HG02798 (cell line): ENCODE measurements around the gene AQP2.
"Not testable (repeated sequence)": the region's sequence is repeated elsewhere in the genome, so short reads cannot be mapped to it uniquely, and the experiment has no call there.

Source experiments
- ATAC-seq: cut with Tn5 transposase; IDR thresholded peaks from one replicate; pipeline ENCODE4 v1.9.1; 2021; ENCODE audit warnings: mild to moderate bottlenecking; ENCODE audit not compliant: unreplicated experiment, poor library complexity

Gene AQP2

DNA sequence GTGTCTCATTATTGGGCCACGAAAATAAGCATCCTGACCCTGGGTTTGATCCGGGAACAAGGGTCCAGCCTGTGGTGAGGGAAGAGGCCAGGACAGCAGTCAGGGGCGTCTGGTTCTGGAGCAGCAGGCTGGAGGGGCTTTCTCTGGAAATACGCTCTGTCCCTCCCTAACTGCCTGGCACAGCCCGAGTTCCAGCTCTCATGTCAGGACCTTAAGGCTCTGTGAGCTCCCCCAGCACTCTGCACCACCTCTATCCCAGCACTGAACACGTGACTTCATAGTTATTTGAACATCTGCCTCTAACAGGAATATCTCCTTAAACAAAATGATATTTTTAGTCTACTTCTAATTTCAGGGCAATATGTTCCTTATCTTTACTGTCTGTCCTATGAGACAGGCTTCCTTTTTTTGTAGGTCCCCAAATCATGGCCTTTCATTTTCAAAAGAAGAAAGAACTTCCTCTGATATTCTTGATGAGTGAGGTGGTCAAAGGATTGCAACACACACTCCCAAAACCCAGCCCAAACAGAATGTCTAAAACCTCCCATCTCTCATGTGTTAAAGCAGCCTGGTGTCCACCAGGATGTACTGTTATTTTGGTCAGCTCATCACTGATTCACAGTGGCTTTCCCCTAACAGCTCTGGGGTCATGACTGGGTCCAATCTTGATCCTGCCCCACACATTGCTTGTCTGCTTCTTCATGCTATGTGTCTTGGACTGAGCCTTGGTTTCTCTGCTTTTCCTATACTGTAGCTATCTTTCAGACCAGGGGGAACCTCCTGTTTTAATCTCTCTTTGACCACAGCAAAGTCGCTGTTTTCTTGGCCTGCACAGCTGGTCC is 31.9 kb downstream of the AQP2 start:
- ATAC-seq, result no peak

DNA sequence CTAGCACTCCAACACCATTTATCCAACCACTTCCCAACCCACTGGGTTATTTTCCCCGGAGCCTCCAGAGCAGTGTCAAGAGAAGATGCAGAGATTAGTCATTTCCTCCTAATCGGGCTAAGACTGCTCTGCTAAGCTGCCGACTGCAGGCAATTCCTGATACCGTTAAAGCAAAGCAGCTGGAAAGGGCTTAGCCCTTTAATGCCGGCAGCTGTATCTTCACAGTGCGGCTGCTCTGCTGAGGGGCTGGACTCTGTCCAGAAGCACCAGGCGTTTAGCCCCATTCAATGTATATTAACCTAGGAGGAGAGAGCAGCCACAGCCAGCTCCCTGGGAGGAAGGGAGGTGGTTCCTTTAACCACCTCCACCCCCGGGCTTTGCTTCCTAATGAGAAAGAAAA is 33.4 kb downstream of the AQP2 start:
- no peak for ATAC-seq

- no peak for ATAC-seq
These were observed 34.2 kb downstream of the AQP2 start for GRCh38 chr12:49984476-49985359.

- no peak for ATAC-seq
These were observed 35.4 kb downstream of the AQP2 start for GRCh38 chr12:49985981-49986380.

DNA sequence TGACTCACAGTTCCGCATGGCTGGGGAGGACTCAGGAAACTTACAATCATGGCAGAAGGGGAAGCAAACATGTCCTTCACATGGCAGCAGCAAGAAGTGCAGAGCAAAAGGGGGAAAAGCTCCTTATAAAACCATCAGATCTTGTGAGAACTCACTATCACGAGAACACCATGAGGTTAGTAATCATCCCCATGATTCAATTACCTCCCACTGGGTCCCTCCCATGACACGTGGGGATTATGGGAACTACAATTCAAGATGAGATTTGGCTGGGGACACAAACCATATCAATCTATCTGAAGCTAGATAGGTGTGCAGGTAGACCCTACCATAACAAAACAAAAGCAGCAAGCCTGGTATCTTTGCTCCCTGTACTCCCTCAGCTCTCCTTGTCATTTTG is 35.9 kb downstream of the AQP2 start:
- ATAC-seq, result not testable (repeated sequence)

DNA sequence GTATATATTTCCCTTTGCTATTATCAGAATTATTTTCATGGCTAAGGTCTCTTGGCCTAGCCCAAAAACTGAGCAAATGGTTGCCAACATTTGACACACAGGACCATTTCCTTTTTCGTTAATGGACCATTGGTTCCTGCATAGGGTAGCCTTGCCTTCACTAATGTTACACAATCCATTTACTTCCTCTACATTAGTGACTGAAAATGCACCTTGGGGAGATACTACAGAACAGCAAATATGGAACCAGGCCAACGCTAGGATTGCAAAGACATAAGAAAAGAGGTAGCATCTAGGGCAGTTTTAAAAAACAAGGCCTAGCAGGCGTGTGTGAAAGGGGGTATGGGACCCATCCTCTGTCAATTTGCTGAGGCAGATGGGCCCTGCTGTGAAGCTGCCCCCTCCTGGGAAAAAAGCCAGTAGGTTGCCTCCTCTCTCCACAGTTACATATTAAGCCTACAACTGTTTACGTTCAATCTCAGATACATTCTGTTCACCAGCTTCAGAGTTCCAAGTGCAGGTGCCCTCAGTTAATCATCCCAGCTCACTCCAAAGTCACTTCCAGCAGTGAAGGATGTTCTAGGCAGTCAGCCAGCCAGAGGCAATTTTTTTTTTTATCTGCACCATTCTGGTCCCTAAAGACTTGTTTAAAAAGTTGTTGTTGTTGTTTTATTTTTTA is 37.2 kb downstream of the AQP2 start:
- no peak for ATAC-seq

GRCh38 chr12:49989400-49989799 is 38.9 kb downstream of the AQP2 start:
- not testable (repeated sequence) for ATAC-seq

- ATAC-seq, result no peak
These were observed 39.7 kb downstream of the AQP2 start for GRCh38 chr12:49990273-49990672.

GRCh38 chr12:49998453-49998852 is 47.9 kb downstream of the AQP2 start:
- ATAC-seq, result no peak

DNA sequence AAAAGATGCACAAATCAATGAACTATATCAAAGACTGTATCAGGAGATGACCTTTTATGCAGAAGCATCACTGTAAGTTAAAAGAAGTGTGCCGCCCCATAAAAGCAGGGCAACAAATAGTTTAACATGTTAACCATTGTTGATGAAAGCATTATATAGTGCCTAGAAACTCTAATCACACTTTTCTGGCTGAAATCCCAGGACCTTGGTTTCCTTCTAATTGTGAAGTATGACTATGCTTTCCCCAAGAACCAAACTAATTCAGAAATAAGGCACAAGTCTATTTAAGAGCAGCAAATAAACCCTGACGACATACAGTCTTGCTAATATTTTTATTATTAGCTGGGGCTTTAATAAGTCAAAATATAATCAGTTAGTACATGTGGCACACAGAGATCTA is 53.1 kb downstream of the AQP2 start:
- no peak for ATAC-seq

DNA sequence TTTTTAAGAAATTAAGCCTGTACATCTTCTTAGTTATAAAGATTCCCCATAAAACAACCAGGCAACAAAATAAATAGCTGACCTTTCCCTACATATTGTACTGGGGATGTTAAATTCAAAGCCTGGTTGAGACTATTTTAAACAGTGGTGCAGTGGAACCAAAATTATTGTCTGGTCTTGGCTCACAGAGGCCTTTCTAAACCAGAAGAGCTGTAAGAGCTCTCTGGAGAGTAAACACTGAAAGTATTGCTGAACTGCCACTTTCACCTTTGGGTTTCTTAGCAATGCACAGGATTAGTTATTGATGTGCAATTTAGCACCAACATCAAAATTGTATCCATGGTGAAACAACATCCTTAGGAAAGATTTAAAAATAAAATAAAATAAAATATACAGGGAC is 54.2 kb downstream of the AQP2 start:
- ATAC-seq, result no peak

- no peak for ATAC-seq
These were observed 54.6 kb downstream of the AQP2 start for GRCh38 chr12:50005175-50005574.

DNA sequence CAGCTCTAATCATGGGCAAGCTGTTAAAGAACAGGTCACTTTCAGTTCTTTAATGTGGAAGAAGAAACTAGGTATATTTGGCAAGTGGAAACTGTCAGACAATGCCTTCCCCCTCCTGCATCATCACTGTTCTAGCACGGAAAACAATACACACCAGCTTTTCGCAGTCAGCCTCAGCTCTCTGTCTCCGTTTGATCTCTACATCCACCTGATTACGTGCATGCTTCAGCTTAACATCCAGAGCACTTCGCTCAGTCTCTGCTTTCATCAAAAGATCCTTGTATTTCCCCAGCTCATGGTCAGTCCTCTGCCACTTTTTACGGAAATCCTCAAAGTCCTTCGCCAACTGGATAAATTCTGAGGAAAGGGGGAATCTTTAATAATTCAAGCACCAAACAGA is 55.7 kb downstream of the AQP2 start:
- no peak for ATAC-seq

- no peak for ATAC-seq
These were observed 56.4 kb downstream of the AQP2 start for GRCh38 chr12:50006754-50007442.
